Stimulated activated CD8-positive, alpha-beta memory T cell treated with anti-CD3 and anti-CD28 coated beads, Interleukin-7, amount 100 ng/mL, for 4 hours (primary cell): ENCODE measurements around the gene PRTN3.
A peak's percentile ranks its signal among the peaks of the same experiment; 100 is the strongest.
"Not testable (repeated sequence)": the region's sequence is repeated elsewhere in the genome, so short reads cannot be mapped to it uniquely, and the experiment has no call there.

ENCODE experiments used
- DNase-seq, 2 donors: peaks; one replicate each; pipeline ENCODE4 v3.0.0-alpha.2; 2020; ENCODE audit warnings: low read depth in 2 of 2

Gene PRTN3

DNA sequence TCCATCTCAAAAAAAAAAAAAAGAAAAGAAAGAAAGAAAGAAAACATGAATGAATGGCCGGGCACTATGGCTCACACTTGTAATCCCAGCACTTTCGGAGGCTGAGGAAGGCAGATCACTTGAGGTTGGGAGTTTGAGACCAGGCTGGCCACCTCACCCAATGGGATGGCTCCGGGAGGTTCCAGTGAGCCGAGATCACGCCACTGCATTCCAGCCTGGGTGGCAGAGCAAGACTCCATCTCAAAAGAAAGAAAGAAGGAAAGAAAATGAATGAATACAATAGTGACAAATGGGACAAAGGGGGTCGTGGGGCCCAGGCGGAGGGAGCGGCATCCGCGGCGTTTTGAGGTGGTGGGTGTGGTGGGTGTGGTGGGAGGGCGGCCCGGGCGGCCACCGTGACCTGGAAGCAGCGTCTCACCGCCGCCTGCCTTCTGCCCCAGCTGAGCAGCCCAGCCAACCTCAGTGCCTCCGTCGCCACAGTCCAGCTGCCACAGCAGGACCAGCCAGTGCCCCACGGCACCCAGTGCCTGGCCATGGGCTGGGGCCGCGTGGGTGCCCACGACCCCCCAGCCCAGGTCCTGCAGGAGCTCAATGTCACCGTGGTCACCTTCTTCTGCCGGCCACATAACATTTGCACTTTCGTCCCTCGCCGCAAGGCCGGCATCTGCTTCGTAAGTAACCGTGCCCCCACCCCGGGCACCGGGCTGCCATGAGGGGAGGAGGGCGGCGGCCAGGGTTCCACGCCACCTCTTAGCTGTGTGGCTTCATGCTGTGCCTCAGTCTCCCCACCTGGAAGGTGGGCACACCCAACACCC, 5.1 kb downstream of the PRTN3 start:
- no peak for DNase-seq

DNA sequence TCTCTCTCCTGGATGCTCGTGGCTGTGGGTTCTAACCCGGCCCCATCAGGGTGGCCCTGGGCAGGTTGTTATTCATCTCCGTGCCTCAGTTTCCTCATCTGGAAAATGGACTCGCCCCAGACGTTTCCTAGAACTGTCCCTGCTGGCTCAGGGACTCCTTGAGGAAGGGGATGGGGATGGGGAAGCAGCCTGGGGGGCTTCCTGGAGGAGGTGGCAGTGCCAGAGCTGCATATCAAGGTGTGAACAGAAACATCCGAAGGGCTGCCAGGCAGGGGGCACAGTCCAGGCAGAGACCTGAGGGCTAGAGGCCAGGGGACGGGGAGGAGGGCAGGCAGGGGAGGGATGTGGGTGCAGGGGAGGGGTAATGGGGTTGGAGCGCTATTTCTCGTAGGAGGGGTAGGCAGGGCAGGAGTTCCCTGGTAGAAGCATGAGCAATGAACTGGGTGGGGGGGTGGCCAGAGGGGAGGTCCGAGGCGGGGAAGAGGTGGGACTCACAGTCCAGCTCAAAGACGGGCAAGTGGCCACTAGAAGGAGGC, 7.7 kb downstream of the PRTN3 start:
- no peak for DNase-seq

GRCh38 chr19:849195-849594, 8.4 kb downstream of the PRTN3 start:
- not testable (repeated sequence) for DNase-seq

DNA sequence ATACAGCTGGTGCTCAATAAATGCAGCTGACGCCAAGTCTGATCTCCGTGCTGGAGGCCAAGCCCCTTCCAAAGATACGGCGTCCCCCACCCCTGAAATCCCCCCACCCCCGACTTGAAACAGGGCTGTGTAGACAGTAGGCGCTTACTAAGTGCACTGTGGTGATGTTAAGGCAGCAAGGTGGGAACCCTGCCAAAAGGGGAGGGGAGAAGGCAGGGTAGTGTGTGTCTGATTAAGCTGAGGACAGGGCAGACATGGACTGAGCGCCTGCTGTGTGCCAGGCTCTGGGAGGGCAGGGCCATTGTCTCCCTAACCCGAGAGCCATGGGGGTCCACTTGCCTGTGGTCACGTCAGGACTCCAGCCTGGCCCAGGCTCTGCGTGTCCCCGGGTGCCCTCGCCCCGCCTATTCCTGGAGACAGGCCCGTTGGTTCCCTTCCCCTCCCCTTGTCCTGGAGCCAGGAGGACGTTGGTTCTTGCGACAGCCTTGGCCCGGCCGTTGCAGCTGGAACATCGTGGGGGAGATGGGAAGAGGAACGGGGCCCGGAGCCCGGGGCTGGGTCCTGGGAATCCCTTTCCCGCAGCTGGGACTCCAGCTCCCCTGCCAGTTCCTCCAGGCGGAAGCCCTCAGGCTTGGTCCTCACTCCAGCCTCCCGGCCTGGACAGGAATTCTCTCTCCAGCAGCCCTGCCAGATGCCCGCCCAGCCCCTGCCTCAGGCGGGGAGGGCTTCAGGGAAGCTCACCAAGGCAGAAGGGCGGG, 9.6 kb downstream of the PRTN3 start:
- no peak for DNase-seq

GRCh38 chr19:850979-851335, 10.2 kb downstream of the PRTN3 start:
- DNase-seq, result no peak

DNA sequence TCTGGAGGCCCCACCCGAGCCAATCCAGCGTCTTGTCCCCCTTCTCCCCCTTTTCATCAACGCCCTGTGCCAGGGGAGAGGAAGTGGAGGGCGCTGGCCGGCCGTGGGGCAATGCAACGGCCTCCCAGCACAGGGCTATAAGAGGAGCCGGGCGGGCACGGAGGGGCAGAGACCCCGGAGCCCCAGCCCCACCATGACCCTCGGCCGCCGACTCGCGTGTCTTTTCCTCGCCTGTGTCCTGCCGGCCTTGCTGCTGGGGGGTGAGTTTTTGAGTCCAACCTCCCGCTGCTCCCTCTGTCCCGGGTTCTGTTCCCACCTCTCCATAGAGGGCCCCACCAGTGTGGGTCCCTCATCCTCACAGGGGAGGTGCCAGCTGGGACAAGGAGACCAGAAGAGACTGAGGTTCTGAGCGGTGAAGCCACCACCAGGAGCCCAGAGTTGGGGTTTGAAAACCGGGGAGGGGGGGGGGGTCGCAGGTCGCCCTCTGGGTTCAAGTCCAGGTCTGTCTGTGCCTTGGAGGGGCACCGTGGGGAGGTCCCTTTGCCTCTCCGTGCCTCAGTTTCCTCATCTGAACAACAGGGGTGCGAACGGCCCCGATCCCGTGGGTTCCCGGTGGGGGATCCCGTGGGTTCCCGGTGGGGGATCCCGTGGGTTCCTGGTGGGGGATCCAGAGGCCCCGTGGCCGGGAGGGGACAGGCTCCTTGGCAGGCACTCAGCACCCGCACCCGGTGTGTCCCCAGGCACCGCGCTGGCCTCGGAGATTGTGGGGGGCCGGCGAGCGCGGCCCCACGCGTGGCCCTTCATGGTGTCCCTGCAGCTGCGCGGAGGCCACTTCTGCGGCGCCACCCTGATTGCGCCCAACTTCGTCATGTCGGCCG, 11.6 kb downstream of the PRTN3 start, which contains the start of gene ELANE:
ELANE (plus strand) TSS at position 168 of the 878 bp plus-strand sequence; CDS start at position 194, 26 bp downstream.
- DNase-seq, result no peak

DNA sequence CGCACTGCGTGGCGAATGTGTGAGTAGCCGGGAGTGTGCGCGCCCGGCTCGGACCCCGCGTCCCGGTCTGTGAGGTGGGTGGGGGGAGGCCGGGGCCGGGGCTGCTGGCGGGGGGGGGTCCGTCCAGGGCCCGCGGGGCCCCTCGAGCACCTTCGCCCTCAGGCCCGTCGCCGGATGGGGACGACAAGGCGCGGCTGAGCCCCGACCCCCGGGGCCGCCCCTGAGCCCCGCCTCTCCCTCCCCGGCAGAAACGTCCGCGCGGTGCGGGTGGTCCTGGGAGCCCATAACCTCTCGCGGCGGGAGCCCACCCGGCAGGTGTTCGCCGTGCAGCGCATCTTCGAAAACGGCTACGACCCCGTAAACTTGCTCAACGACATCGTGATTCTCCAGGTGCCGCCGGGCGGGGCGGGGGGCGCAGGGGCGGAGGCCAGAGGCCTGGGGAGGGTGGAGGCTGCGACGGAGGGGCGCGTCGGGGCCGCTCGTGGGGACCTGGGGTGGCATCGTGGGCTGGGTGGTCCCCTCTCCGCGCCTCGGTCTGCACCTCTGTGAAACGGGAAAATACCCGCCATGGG, 12.3 kb downstream of the PRTN3 start:
- no peak for DNase-seq

DNA sequence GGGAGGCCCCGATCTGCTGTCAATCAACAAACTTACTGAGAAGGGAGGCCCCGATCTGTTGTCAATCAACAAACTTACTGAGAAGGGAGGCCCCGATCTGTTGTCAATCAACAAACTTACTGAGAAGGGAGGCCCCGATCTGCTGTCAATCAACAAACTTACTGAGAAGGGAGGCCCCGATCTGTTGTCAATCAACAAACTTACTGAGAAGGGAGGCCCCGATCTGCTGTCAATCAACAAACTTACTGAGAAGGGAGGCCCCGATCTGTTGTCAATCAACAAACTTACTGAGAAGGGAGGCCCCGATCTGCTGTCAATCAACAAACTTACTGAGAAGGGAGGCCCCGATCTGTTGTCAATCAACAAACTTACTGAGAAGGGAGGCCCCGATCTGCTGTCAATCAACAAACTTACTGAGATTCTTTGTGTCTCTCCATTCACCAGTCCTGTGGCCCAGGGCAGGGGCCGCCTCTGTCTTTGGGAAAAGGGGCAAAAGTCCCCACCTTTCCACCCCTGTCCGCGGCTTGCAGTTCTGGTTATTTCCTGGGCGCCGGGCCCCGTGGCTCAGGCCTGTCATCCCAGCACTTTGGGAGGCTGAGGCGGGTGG, 12.9 kb downstream of the PRTN3 start:
- not testable (repeated sequence) for DNase-seq

- no peak for DNase-seq
Observed at GRCh38 chr19:854549-854948, 13.8 kb downstream of the PRTN3 start.

GRCh38 chr19:855142-855541, 14.3 kb downstream of the PRTN3 start:
- no peak for DNase-seq

- no peak for DNase-seq
Observed at GRCh38 chr19:855566-856120, 14.8 kb downstream of the PRTN3 start.

DNA sequence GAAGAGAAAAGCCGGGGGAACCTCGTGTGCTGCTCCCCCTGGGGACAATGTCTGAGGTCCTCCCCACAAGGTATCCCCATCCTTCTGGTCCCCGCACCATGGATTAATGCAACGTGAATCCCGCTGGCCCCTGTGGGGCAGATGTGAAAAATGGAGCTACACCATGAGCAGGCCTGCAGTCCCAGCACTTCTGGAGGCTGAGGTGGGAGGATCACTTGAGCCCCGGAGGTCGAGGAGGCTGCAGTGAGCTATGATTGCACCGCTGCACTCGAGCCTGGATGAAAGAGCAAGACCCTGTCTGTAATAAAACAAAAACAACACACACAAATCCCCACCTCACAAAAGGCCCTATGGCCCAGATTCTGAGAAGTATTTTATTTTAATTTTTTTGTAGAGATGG, 17.5 kb downstream of the PRTN3 start:
- DNase-seq, result no peak

DNA sequence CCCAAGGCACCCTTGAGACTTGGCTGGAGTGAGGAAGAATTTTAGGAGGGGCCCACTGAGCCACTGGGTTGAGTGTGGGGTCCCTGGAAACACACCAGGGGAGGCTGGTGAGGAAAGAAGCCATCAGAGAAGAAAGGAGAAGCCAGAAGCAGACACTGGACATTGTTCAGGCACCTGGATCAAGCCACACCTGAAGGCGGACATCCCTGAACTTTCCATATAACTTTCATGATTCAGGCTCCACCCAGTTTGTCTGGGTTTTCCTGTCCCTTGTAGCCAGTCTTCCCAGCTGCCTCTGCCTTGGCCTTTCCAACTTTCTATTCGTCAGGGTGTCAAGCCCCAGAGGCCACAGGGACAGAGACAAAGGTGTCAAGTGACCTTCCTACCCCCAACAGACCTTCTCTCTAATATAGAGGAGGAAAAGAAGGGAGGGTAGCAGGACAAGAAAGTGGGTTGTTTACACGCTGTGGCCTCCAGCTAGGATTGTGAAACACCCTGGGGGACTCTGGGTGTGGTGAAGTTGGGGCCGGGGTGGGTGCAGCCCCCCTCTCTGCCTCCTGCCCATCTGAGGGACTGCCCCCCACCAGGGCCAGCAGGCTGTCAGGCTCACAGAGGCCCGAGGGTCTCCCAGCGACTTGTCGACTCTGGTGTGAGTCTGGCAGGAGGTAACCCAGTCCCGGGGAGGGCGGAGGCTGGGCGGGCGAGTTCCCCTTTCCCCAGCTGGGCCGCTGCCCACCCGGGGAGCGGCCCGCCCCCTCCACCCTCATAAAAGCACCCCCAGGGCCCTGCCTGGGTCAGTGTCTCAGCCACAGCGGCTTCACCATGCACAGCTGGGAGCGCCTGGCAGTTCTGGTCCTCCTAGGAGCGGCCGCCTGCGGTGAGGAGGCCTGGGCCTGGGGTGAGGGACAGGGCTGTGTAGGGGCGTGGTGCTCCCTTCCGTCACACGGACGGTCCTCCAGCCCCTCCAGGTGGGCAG, 18.4 kb downstream of the PRTN3 start, which contains the start of gene CFD:
CFD (plus strand) TSS at position 797 of the 976 bp plus-strand sequence; CDS start at position 823, 26 bp downstream.
- DNase-seq, result no peak

DNA sequence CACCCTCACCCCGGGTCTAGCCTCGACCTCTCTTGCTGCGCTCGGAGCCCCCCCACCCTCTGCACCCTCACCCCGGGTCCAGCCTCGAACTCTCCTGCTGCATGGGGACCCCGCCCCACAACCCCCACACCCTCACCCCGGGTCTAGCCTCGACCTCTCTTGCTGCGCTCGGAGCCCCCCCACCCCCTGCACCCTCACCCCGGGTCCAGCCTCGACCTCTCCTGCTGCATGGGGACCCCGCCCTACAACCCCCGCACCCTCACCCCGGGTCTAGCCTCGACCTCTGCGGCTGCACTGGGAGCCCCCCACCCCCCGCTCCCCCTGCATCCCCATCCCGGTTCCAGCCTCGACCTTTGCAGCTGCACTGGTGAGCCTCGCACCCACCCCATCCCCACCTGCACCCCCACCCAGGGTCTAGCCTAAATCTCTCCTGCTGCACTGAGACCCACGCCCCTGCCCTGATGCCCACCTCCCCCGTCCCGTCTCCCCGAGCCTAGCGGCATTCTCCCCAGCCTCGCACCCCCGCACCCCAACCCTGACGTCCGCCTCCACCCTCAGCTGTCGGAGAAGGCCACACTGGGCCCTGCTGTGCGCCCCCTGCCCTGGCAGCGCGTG, 20.4 kb downstream of the PRTN3 start:
- DNase-seq, result no peak

- DNase-seq, result peak; percentile 37 to 51
Observed at GRCh38 chr19:861756-862580, 21.2 kb downstream of the PRTN3 start.

GRCh38 chr19:862581-863314, 21.9 kb downstream of the PRTN3 start:
- DNase-seq, result peak; percentile 61 to 64

DNA sequence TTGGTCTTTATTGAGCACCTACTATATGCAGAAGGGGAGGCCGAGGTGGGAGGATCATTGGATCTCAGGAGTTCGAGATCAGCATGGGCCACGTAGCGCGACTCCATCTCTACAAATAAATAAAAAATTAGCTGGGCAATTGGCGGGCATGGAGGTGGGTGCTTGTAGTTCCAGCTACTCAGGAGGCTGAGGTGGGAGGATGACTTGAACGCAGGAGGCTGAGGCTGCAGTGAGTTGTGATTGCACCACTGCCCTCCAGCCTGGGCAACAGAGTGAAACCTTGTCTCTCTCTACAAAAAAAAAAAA, 22.5 kb downstream of the PRTN3 start:
- DNase-seq, result no peak
